DND-41 (cell line): Measurements from ENCODE around the gene ADRM1.
A peak's percentile ranks its signal among the peaks of the same experiment; 100 is the strongest.

ENCODE experiments used
- ATAC-seq: fragments of 200-7000 bp; cut with Tn5 transposase; 3 replicates; pipeline ENCODE4 v1.9.1; 2021; ENCODE audit warnings: low read depth; ENCODE audit not compliant: insufficient read depth
- DNase-seq: peaks from one replicate; pipeline ENCODE4 v3.0.0-alpha.2; 2020
- H2AFZ ChIP-seq: 2 replicates; pipeline ENCODE4 v1.6.0; 2012; ENCODE audit warnings: low read depth, low read length
- H3K27ac ChIP-seq: 2 replicates; pipeline ENCODE4 v1.5.1; 2012; ENCODE audit warnings: low read length, inconsistent platforms
- H3K27me3 ChIP-seq: fragments of 200-600 bp; sonication (generic); 2 replicates; pipeline ENCODE4 v1.6.0; 2012; ENCODE audit warnings: low read length, mild to moderate bottlenecking, inconsistent platforms; ENCODE audit not compliant: insufficient read depth, poor library complexity
- H3K36me3 ChIP-seq: 2 replicates; pipeline ENCODE4 v1.5.1; 2012; ENCODE audit warnings: low read length, inconsistent platforms; ENCODE audit not compliant: insufficient read depth
- H3K4me1 ChIP-seq: 2 replicates; pipeline ENCODE4 v1.5.1; 2012; ENCODE audit warnings: mild to moderate bottlenecking, low read length; ENCODE audit not compliant: insufficient read depth
- H3K4me2 ChIP-seq: 2 replicates; pipeline ENCODE4 v1.6.0; 2012; ENCODE audit warnings: mild to moderate bottlenecking, moderate library complexity, low read length, inconsistent platforms; ENCODE audit not compliant: insufficient read depth
- H3K4me3 ChIP-seq, 2 experiments: fragments of 200-600 bp in 1 of 2; shearing (Covaris generic) in 1 of 2; 2 replicates each; pipeline ENCODE4 v1.5.1; 2012 to 2016; ENCODE audit warnings: inconsistent platforms in 2 of 2, low read length in 2 of 2, mild to moderate bottlenecking in 2 of 2, low read depth in 1 of 2, moderate library complexity in 1 of 2
- H3K79me2 ChIP-seq: 2 replicates; pipeline ENCODE4 v1.6.0; 2012; ENCODE audit warnings: low read length, inconsistent platforms; ENCODE audit not compliant: insufficient read depth
- H3K9ac ChIP-seq: 2 replicates; pipeline ENCODE4 v1.6.0; 2012; ENCODE audit warnings: low read depth, mild to moderate bottlenecking, inconsistent platforms, low read length, moderate library complexity
- H3K9me3 ChIP-seq: 2 replicates; pipeline ENCODE4 v1.5.1; 2012; ENCODE audit warnings: low read length, moderate library complexity, mild to moderate bottlenecking, inconsistent platforms; ENCODE audit not compliant: insufficient read depth, severe bottlenecking
- H4K20me1 ChIP-seq: 2 replicates; pipeline ENCODE4 v1.6.0; 2012; ENCODE audit warnings: low read length; ENCODE audit not compliant: insufficient read depth
- EZH2 ChIP-seq: IDR thresholded peaks from 3 replicates; pipeline ENCODE4 v1.6.1; 2012; ENCODE audit warnings: borderline replicate concordance, low read depth, mild to moderate bottlenecking, moderate library complexity, low read length, inconsistent platforms; ENCODE audit not compliant: severe bottlenecking
- TF ChIP-seq, protein P1 (sequence below): IDR thresholded peaks from 2 replicates; pipeline ENCODE4 v1.5.1; 2012; ENCODE audit warnings: borderline replicate concordance, low read length, moderate library complexity, mild to moderate bottlenecking; ENCODE audit not compliant: poor library complexity, severe bottlenecking; ENCODE audit errors: extremely low read depth

The ADRM1 gene

GRCh38 chr20:62326559-62326958, 23.8 kb downstream of the ADRM1 start:
- no peak overlapping the region for H2AFZ ChIP-seq
- H3K27me3 ChIP-seq, result no peaks in the 10 kb centered on the region
- no peaks in the 10 kb centered on the region for H3K79me2 ChIP-seq
- TF ChIP-seq EZH2, result no peak
- TF ChIP-seq, protein P1, sequence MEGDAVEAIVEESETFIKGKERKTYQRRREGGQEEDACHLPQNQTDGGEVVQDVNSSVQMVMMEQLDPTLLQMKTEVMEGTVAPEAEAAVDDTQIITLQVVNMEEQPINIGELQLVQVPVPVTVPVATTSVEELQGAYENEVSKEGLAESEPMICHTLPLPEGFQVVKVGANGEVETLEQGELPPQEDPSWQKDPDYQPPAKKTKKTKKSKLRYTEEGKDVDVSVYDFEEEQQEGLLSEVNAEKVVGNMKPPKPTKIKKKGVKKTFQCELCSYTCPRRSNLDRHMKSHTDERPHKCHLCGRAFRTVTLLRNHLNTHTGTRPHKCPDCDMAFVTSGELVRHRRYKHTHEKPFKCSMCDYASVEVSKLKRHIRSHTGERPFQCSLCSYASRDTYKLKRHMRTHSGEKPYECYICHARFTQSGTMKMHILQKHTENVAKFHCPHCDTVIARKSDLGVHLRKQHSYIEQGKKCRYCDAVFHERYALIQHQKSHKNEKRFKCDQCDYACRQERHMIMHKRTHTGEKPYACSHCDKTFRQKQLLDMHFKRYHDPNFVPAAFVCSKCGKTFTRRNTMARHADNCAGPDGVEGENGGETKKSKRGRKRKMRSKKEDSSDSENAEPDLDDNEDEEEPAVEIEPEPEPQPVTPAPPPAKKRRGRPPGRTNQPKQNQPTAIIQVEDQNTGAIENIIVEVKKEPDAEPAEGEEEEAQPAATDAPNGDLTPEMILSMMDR, result no peak
- no peak overlapping the region for H3K4me2 ChIP-seq
- H3K9me3 ChIP-seq, result no peaks in the 10 kb centered on the region
- peaks cover 3% of the 10 kb centered on the region; the same call in 1 of the 2 replicates for H4K20me1 ChIP-seq
- no peak overlapping the region for H3K4me3 ChIP-seq
- H3K27ac ChIP-seq, result no peak overlapping the region
- no peaks in the 10 kb centered on the region for H3K36me3 ChIP-seq
- no peaks in the 10 kb centered on the region for H3K4me1 ChIP-seq
- no peak overlapping the region for H3K9ac ChIP-seq
- DNase-seq (no peak), ATAC-seq (0 out of 3 replicates have a peak, but pooled peaks have one; percentile 10)

DNA sequence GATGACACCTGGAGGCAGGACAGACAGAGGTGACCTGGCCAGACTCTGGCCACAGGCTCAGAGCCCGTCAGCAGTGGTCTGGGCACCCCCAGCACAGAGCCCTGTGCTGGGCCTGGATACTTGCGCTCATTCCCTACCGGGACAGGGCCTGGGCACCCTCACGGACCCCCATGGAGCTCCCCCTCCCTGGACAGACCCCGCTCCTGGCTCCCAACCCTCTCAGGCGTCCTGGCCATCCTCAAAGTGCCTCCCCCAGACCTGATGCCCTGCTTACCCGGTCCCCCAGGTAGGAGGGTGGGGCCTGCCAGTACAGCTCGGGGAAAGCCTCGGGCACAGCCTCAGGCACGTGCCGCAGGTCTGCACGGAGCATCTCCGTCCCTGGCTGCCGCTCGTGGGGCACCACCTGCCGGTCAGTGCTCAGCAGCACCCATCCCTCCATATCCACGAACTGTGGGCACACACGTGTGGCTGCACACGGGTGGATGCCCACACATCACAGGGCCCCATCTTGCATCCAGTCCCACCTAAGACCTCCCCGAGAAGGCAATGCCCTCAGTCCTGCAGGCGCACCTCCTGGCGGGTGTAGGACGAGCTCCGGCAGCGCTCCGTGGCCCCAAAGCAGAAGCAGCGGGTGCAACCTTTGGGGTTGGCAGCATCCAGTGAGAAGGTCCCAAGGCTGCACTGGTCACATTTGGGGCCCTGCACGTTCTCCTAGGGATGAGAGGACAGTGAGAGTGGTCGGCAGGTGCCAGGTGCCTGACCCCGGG, 24.3 kb downstream of the ADRM1 start:
- Histone ChIP-seq H3K36me3 (no peaks in the 10 kb centered on the region), H3K79me2 (no peaks in the 10 kb centered on the region), H3K27me3 (no peaks in the 10 kb centered on the region), H3K4me2 (no peak overlapping the region), H4K20me1 (peaks cover 3% of the 10 kb centered on the region; the same call in 1 of the 2 replicates), H3K4me1 (no peaks in the 10 kb centered on the region), H3K9ac (no peak overlapping the region), H2AFZ (no peak overlapping the region), H3K9me3 (no peaks in the 10 kb centered on the region), H3K4me3 (no peak overlapping the region), H3K27ac (no peak overlapping the region)
- TF ChIP-seq, protein P1, result no peak
- DNase-seq (no peak), ATAC-seq (no peak)

DNA sequence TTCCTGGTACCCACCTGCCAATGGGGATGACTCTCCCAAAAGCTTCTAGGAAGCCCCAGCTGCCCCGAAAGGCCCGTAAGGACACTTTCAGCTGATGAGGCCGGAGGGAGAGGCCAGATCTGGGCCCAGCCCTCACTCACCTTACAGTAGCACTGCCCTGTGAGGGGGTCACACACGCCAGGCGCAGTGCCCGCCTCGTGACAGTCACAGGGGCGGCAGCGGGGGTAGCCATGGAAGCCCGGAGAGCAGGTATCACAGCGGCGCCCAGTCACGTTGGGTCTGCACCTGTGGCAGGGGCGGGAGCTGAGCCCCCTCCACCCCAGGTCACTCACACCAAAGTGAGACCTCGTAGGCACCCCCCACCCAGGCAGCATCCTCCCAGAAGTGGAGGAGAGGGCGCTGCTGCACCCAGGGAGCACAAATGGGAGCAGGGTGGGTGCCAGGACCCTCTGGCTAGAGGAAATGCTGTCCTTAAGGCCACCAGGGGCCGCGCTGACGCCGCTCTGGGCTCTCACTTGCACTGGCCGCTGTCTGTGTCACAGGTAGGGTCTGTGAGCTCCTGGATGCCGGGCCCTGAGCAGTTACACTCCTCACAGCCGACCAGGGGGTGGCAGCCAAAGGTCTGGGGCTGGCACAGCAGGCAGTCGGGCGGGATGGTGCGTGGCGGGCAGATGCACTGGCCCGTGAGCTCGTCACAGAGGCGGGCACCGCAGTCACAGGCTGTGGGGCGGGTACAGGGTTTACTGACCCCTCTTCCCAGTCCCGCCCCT, 25.1 kb downstream of the ADRM1 start:
- no peaks in the 10 kb centered on the region for H3K27me3 ChIP-seq
- peaks cover 3% of the 10 kb centered on the region; the same call in 1 of the 2 replicates for H4K20me1 ChIP-seq
- H3K36me3 ChIP-seq, result no peaks in the 10 kb centered on the region
- TF ChIP-seq, protein P1, result no peak
- TF ChIP-seq EZH2, result no peak
- H3K9ac ChIP-seq, result no peak overlapping the region
- H3K27ac ChIP-seq, result no peak overlapping the region
- no peak for ATAC-seq
- H3K9me3 ChIP-seq, result no peaks in the 10 kb centered on the region
- H3K79me2 ChIP-seq, result no peaks in the 10 kb centered on the region
- no peak overlapping the region for H2AFZ ChIP-seq
- H3K4me2 ChIP-seq, result no peak overlapping the region
- no peak for DNase-seq
- H3K4me1 ChIP-seq, result no peaks in the 10 kb centered on the region
- H3K4me3 ChIP-seq, result no peak overlapping the region
